Neutrophil (primary cell): Measurements from ENCODE around the gene CMSS1.

Experiments
- H3K27ac ChIP-seq: fragments of 200-600 bp; sonication (generic); 2 replicates; pipeline ENCODE4 v1.5.1; 2016; ENCODE audit warnings: mild to moderate bottlenecking, moderate library complexity
- H3K27me3 ChIP-seq: fragments of 200-600 bp; sonication (generic); 2 replicates; pipeline ENCODE4 v1.6.0; 2016; ENCODE audit warnings: mild to moderate bottlenecking
- H3K36me3 ChIP-seq: fragments of 200-600 bp; sonication (generic); 2 replicates; pipeline ENCODE4 v1.5.1; 2017
- H3K4me1 ChIP-seq, 2 experiments: fragments of 200-600 bp in 1 of 2; sonication (generic) in 1 of 2; 1 replicate in 1 of 2; 2 replicates in 1 of 2; pipeline versions ENCODE4 v1.5.1 to v1.6.1; 2013 to 2016; ENCODE audit warnings: low read depth in 1 of 2, low read length in 1 of 2, mild to moderate bottlenecking in 1 of 2, moderate library complexity in 1 of 2; ENCODE audit not compliant: control insufficient read depth in 1 of 2, insufficient read depth in 1 of 2
- H3K4me3 ChIP-seq, 2 experiments: fragments of 200-600 bp in 1 of 2; sonication (generic) in 1 of 2; 1 replicate in 1 of 2; 2 replicates in 1 of 2; pipeline ENCODE4 v1.5.1; 2013 to 2016; ENCODE audit warnings: low read depth in 1 of 2, low read length in 1 of 2, mild to moderate bottlenecking in 1 of 2, moderate library complexity in 1 of 2
- H3K9me3 ChIP-seq: fragments of 200-600 bp; sonication (generic); 2 replicates; pipeline ENCODE4 v1.5.1; 2016
- TF ChIP-seq, protein P1 (sequence below): fragments of 200-600 bp; sonication (generic); IDR thresholded peaks from 2 replicates; pipeline ENCODE4 v1.5.1; 2016; ENCODE audit warnings: antibody characterized with exemption

CMSS1 gene

GRCh38 chr3:99967796-99968195 is 150.1 kb downstream of the CMSS1 start:
- Histone ChIP-seq H3K9me3 (no peaks in the 10 kb centered on the region), H3K36me3 (no peaks in the 10 kb centered on the region), H3K27ac (no peak overlapping the region), H3K4me3 (no peak overlapping the region), H3K27me3 (no peaks in the 10 kb centered on the region), H3K4me1 (no peaks in the 10 kb centered on the region)
- TF ChIP-seq, protein P1, sequence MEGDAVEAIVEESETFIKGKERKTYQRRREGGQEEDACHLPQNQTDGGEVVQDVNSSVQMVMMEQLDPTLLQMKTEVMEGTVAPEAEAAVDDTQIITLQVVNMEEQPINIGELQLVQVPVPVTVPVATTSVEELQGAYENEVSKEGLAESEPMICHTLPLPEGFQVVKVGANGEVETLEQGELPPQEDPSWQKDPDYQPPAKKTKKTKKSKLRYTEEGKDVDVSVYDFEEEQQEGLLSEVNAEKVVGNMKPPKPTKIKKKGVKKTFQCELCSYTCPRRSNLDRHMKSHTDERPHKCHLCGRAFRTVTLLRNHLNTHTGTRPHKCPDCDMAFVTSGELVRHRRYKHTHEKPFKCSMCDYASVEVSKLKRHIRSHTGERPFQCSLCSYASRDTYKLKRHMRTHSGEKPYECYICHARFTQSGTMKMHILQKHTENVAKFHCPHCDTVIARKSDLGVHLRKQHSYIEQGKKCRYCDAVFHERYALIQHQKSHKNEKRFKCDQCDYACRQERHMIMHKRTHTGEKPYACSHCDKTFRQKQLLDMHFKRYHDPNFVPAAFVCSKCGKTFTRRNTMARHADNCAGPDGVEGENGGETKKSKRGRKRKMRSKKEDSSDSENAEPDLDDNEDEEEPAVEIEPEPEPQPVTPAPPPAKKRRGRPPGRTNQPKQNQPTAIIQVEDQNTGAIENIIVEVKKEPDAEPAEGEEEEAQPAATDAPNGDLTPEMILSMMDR: no peak

- H3K4me3 ChIP-seq: no peak overlapping the region
- H3K36me3 ChIP-seq: no peaks in the 10 kb centered on the region
- TF ChIP-seq, protein P1: no peak
These were observed 151.5 kb downstream of the CMSS1 start for GRCh38 chr3:99969136-99969535.

GRCh38 chr3:99970198-99970597 is 152.5 kb downstream of the CMSS1 start:
- no peaks in the 10 kb centered on the region for H3K27me3 ChIP-seq
- H3K36me3 ChIP-seq: no peaks in the 10 kb centered on the region
- no peak overlapping the region for H3K4me3 ChIP-seq
- TF ChIP-seq, protein P1: no peak
- H3K9me3 ChIP-seq: no peaks in the 10 kb centered on the region
- H3K27ac ChIP-seq: no peak overlapping the region
- H3K4me1 ChIP-seq: no peaks in the 10 kb centered on the region

More at GRCh38 chr3:99969136-99969535, 151.5 kb downstream of the CMSS1 start:
- Histone ChIP-seq H3K27me3 (no peaks in the 10 kb centered on the region), H3K27ac (no peak overlapping the region), H3K9me3 (no peaks in the 10 kb centered on the region), H3K4me1 (no peaks in the 10 kb centered on the region)

GRCh38 chr3:99971761-99972160 is 154.1 kb downstream of the CMSS1 start:
- H3K9me3 ChIP-seq: no peaks in the 10 kb centered on the region
- no peak overlapping the region for H3K4me3 ChIP-seq
- H3K27ac ChIP-seq: no peak overlapping the region
- H3K4me1 ChIP-seq: no peaks in the 10 kb centered on the region
- no peaks in the 10 kb centered on the region for H3K27me3 ChIP-seq
- TF ChIP-seq, protein P1: no peak
- H3K36me3 ChIP-seq: no peaks in the 10 kb centered on the region

- no peaks in the 10 kb centered on the region for H3K36me3 ChIP-seq
These were observed 154.9 kb downstream of the CMSS1 start for GRCh38 chr3:99972380-99973104.

More at GRCh38 chr3:99972380-99973104, 154.9 kb downstream of the CMSS1 start:
- TF ChIP-seq, protein P1: no peak
- Histone ChIP-seq H3K9me3 (no peaks in the 10 kb centered on the region), H3K27ac (no peak overlapping the region), H3K4me3 (no peak overlapping the region), H3K27me3 (no peaks in the 10 kb centered on the region), H3K4me1 (no peaks in the 10 kb centered on the region)
